Globus pallidus (tissue), 1 donor: ENCODE data around the gene TAOK2.

Experiments used
- DNase-seq: peaks from one replicate; pipeline ENCODE4 v3.0.0-alpha.2; 2015; ENCODE audit warnings: low spot score

Gene TAOK2

GRCh38 chr16:29988346-29989075 lies 14.8 kb downstream of the TAOK2 start:
- DNase-seq, result no peak

GRCh38 chr16:29989111-29989858 lies 15.6 kb downstream of the TAOK2 start:
- DNase-seq, result no peak

GRCh38 chr16:29990034-29990433 lies 16.4 kb downstream of the TAOK2 start:
- no peak for DNase-seq

- DNase-seq, result no peak
Measured at GRCh38 chr16:29990883-29991570, 17.4 kb downstream of the TAOK2 start.

- no peak for DNase-seq
Measured at GRCh38 chr16:29991571-29991904, 17.9 kb downstream of the TAOK2 start.

GRCh38 chr16:29992344-29992967 lies 18.8 kb downstream of the TAOK2 start:
- no peak for DNase-seq

- no peak for DNase-seq
Measured at GRCh38 chr16:29993191-29993902, 19.7 kb downstream of the TAOK2 start.

GRCh38 chr16:29993903-29994599 lies 20.4 kb downstream of the TAOK2 start:
- DNase-seq, result no peak

GRCh38 chr16:29994600-29995323 lies 21.1 kb downstream of the TAOK2 start:
- DNase-seq, result no peak

GRCh38 chr16:29995324-29995910 lies 21.7 kb downstream of the TAOK2 start, which contains the start of gene HIRIP3:
Gene HIRIP3 (minus strand): TSS chr16:29995617. CDS start chr16:29995605, 12 bp downstream.
- peak; percentile 84 for DNase-seq

GRCh38 chr16:29995911-29996765 lies 22.5 kb downstream of the TAOK2 start, which contains the start of gene INO80E:
Gene INO80E (plus strand): TSS chr16:29996241. CDS start chr16:29996311, 70 bp downstream.
- DNase-seq, result peak; percentile 98

GRCh38 chr16:29996766-29997250 lies 23.1 kb downstream of the TAOK2 start:
- DNase-seq, result no peak

GRCh38 chr16:29999605-30000004 lies 25.9 kb downstream of the TAOK2 start:
- no peak for DNase-seq

GRCh38 chr16:30000735-30001631 lies 27.3 kb downstream of the TAOK2 start:
- DNase-seq, result no peak

- DNase-seq, result no peak
Measured at GRCh38 chr16:30002614-30003346, 29.1 kb downstream of the TAOK2 start.

GRCh38 chr16:30003670-30004423 lies 30.2 kb downstream of the TAOK2 start:
- DNase-seq, result no peak
